IMR-90 (cell line): Measurements from ENCODE around the gene AZGP1.
A peak's percentile ranks its signal among the peaks of the same experiment; 100 is the strongest.

Source experiments
- CEBPB ChIP-seq: IDR thresholded peaks from 2 replicates; pipeline ENCODE4 v1.6.1; 2012; ENCODE audit warnings: low read depth, low read length, improper control_type of control experiment
- CTCF ChIP-seq: conservative IDR thresholded peaks from 2 replicates; pipeline ENCODE4 v1.5.1; 2012; ENCODE audit warnings: mild to moderate bottlenecking, low read depth, low read length, improper control_type of control experiment
- ELK1 ChIP-seq: fragments of 150-350 bp; IDR thresholded peaks from 2 replicates; pipeline ENCODE4 v1.6.1; 2016; ENCODE audit warnings: low read depth, mild to moderate bottlenecking, low read length, moderate library complexity, borderline replicate concordance
- MAZ ChIP-seq: IDR thresholded peaks from 2 replicates; pipeline ENCODE4 v1.6.1; 2012; ENCODE audit warnings: low read depth, mild to moderate bottlenecking, low read length, improper control_type of control experiment, moderate library complexity, borderline replicate concordance
- MXI1 ChIP-seq: IDR thresholded peaks from 2 replicates; pipeline ENCODE4 v1.6.1; 2012; ENCODE audit warnings: low read depth, mild to moderate bottlenecking, low read length, moderate library complexity, borderline replicate concordance
- POLR2A ChIP-seq: IDR thresholded peaks from 2 replicates; pipeline ENCODE4 v1.6.1; 2012; ENCODE audit warnings: mild to moderate bottlenecking, low read depth, low read length
- USF2 ChIP-seq: fragments of 150-350 bp; IDR thresholded peaks from 2 replicates; pipeline ENCODE4 v1.6.1; 2017; ENCODE audit warnings: mild to moderate bottlenecking, antibody characterized with exemption, low read length, low read depth

- TF ChIP-seq CTCF (no peak), CEBPB (no peak), USF2 (no peak), ELK1 (no peak), POLR2A (no peak), MXI1 (no peak), MAZ (0 out of 2 replicates have a peak, but pooled peaks have one; percentile 8)
Observed at GRCh38 chr7:99919814-99920112, 56.1 kb downstream of the AZGP1 start.
